Measurements from ENCODE around the gene ABCD4.
A peak's percentile ranks its signal among the peaks of the same experiment; 100 is the strongest.

ABCD4 gene

DNA sequence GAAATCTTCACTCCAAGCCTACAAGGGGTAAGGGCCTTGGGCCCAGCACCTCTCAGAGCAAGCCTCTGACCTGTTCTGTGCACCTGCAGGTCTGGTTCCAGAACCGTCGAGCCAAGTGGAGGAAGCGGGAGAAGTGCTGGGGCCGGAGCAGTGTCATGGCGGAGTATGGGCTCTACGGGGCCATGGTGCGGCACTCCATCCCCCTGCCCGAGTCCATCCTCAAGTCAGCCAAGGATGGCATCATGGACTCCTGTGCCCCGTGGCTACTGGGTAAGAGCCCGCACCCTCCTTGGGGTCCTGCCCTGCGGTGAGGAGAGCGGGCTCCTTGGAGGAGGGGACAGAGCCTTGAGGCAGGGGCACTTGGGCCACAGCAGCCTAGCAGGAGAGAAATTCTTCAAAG lies 43.2 kb downstream of the ABCD4 start:
- Histone ChIP-seq H3K9me3 (ENCODE audit: control insufficient read depth, low read length) (no peaks in the 10 kb centered on the region), H3K9ac (no peak overlapping the region), H3K27ac (no peak overlapping the region), H3K4me3 (ENCODE audit: low read depth, low read length) (no peak overlapping the region), H3K4me1 (no peaks in the 10 kb centered on the region), H3K79me2 (no peaks in the 10 kb centered on the region), H3K27me3 (ENCODE audit: control insufficient read depth, insufficient read depth, low read length) (no peaks in the 10 kb centered on the region), H3K4me2 (ENCODE audit: low read length) (no peak overlapping the region), H3K36me3 (ENCODE audit: control insufficient read depth, insufficient read depth, low read length) (no peaks in the 10 kb centered on the region), H2AFZ (no peak overlapping the region)
- TF ChIP-seq, protein P1, sequence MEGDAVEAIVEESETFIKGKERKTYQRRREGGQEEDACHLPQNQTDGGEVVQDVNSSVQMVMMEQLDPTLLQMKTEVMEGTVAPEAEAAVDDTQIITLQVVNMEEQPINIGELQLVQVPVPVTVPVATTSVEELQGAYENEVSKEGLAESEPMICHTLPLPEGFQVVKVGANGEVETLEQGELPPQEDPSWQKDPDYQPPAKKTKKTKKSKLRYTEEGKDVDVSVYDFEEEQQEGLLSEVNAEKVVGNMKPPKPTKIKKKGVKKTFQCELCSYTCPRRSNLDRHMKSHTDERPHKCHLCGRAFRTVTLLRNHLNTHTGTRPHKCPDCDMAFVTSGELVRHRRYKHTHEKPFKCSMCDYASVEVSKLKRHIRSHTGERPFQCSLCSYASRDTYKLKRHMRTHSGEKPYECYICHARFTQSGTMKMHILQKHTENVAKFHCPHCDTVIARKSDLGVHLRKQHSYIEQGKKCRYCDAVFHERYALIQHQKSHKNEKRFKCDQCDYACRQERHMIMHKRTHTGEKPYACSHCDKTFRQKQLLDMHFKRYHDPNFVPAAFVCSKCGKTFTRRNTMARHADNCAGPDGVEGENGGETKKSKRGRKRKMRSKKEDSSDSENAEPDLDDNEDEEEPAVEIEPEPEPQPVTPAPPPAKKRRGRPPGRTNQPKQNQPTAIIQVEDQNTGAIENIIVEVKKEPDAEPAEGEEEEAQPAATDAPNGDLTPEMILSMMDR (IDR thresholded peaks at IDR 0.05) = no peak

DNA sequence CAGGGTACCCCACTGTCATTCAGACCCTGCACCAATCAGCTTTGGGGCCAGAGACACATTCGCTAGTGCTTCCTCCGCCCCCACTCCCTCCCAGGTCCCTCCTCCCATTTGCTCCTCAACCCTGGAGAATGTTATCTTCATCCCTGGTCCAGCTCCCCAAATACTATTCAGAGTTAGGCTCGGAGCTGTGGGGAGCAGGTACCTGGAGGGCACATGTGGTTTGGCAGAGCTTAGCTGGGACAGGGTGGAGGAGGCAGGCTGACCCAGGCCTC lies 44.0 kb downstream of the ABCD4 start:
- H3K36me3 ChIP-seq (ENCODE audit: control insufficient read depth, insufficient read depth, low read length) = no peaks in the 10 kb centered on the region
- H3K27me3 ChIP-seq (ENCODE audit: control insufficient read depth, insufficient read depth, low read length) = no peaks in the 10 kb centered on the region
- peak overlapping the region; percentile 97 for H2AFZ ChIP-seq
- no peak overlapping the region for H3K4me2 ChIP-seq (ENCODE audit: low read length)
- H3K9ac ChIP-seq = no peak overlapping the region
- no peak overlapping the region for H3K4me3 ChIP-seq (ENCODE audit: low read depth, low read length)
- H3K4me1 ChIP-seq = no peaks in the 10 kb centered on the region
- no peaks in the 10 kb centered on the region for H3K79me2 ChIP-seq
- TF ChIP-seq, protein P1 (IDR thresholded peaks at IDR 0.05) = no peak
- no peaks in the 10 kb centered on the region for H3K9me3 ChIP-seq (ENCODE audit: control insufficient read depth, low read length)
- H3K27ac ChIP-seq = no peak overlapping the region

DNA sequence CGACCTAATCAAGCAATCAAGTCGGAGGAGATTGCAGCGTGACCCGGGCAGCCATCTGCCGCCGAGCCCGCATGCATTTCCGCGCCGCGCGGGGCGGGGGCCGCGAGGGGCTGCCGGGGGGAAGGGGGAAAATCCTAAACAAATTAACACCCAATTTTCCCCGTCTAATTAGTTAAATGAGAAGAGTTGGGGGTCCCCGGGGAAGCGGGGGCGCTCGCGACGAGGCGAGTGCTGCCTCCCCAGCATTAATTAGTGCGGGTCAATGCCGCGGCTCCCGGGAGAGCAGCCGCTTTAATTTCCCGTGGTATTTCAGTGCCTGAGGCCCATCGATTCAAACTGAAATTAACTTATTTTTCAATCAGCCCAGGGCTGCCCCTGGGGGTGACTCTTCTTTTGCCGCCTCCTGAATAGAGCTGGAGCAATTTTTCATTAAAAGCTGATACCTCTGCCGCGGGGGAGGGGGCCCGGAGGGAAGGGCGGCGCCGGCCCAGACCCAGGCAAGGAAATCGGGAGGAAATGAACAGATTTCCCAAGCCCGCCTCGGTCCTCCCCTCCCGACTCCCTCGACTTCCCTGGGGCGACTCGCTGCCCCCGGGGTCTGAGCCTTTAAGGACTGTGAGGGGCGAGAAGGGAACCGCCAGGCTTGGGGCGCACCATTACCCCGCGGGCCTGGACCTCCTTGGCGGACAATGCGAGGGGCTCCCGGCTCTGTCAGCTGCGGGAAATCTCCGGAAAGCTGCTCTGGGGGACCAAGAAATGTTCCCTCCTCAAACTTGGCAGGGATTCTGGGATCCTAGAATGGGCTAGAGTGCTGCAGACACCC lies 44.6 kb downstream of the ABCD4 start:
- Histone ChIP-seq H3K79me2 (no peaks in the 10 kb centered on the region), H3K9me3 (ENCODE audit: control insufficient read depth, low read length) (no peaks in the 10 kb centered on the region), H3K4me3 (ENCODE audit: low read depth, low read length) (peak overlapping the region; percentile 52), H3K27me3 (ENCODE audit: control insufficient read depth, insufficient read depth, low read length) (no peaks in the 10 kb centered on the region), H2AFZ (peak overlapping the region; percentile 97), H3K27ac (no peak overlapping the region), H3K36me3 (ENCODE audit: control insufficient read depth, insufficient read depth, low read length) (no peaks in the 10 kb centered on the region), H3K9ac (peak overlapping the region; percentile 5), H3K4me2 (ENCODE audit: low read length) (peak overlapping the region; percentile 91), H3K4me1 (no peaks in the 10 kb centered on the region)
- TF ChIP-seq, protein P1 (IDR thresholded peaks at IDR 0.05) = no peak

DNA sequence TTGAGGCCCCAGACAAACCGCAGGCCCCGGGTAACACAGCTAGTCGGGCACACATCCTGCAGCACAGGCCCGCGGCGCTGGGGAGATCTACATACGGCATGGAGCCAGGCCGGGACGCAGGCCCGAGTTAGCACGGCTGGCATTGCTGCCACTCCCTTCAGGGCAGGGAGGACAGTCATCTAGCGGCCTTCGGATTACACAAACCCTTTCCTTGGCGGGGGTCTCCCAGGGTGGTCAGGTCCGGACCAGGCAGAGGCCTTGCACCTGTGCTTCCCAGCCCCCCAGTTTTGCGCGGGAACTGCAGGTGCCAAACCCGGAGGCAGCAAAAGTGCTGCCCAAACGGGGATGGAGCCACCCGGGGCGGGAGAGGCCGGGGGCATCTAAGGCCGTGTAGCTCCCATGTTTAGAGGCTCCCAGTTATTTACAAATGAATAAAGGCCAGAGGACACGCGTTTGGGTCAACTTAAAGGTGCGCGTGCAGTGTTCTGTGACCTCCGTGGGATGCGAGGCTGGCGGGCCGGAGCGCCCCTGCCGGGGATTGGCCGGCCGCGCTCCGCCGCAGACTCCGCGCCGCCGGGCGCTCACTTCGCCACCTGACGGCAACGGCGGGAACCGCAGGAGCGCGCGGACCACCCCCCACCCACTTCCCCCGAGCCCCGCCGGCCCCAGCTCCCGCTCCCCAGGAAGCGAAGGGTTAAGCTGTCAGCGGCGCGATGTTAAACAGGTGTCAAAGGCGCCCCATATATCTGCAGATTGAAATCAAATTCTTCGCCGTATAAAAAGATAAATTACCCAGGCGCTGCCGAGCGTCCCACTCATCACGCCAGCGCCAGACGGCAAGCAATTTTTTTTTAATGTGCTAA lies 45.4 kb downstream of the ABCD4 start:
- Histone ChIP-seq H3K27me3 (ENCODE audit: control insufficient read depth, insufficient read depth, low read length) (no peaks in the 10 kb centered on the region), H3K9me3 (ENCODE audit: control insufficient read depth, low read length) (no peaks in the 10 kb centered on the region), H3K4me3 (ENCODE audit: low read depth, low read length) (peak overlapping the region; percentile 52), H3K4me2 (ENCODE audit: low read length) (peak overlapping the region; percentile 91), H3K27ac (no peak overlapping the region), H3K36me3 (ENCODE audit: control insufficient read depth, insufficient read depth, low read length) (no peaks in the 10 kb centered on the region), H2AFZ (peak overlapping the region; percentile 97), H3K4me1 (no peaks in the 10 kb centered on the region), H3K79me2 (no peaks in the 10 kb centered on the region), H3K9ac (peak overlapping the region; percentile 5)
- TF ChIP-seq, protein P1 (IDR thresholded peaks at IDR 0.05) = peak; percentile 92
